B cell (primary cell): ENCODE data around the gene CASTOR1.

ENCODE experiments used
- CTCF ChIP-seq: fragments of 200-600 bp; IDR thresholded peaks from one replicate; pipeline ENCODE4 v1.8.0; 2022; ENCODE audit warnings: antibody characterized with exemption, mild to moderate bottlenecking
- EZH2 ChIP-seq: IDR thresholded peaks from 2 replicates; pipeline ENCODE4 v1.6.1; 2012; ENCODE audit warnings: borderline replicate concordance, low read depth, mild to moderate bottlenecking, moderate library complexity, low read length; ENCODE audit not compliant: insufficient read depth, poor library complexity, severe bottlenecking

GRCh38 chr22:30305906-30306626, 16.8 kb upstream of the CASTOR1 start:
- TF ChIP-seq EZH2 (no peak), CTCF (no peak)
